Kidney glomerular epithelial cell (primary cell): ENCODE results near the gene PLPPR1.
A peak's percentile ranks its signal among the peaks of the same experiment; 100 is the strongest.
"Not testable (repeated sequence)": the region's sequence is repeated elsewhere in the genome, so short reads cannot be mapped to it uniquely, and the experiment has no call there.

Experiments
- DNase-seq: peaks from one replicate; lab custom pipeline; 2025; lab: John Stamatoyannopoulos, UW

The PLPPR1 gene

GRCh38 chr9:101126556-101126955 is 98.0 kb downstream of the PLPPR1 start:
- DNase-seq, result no peak

GRCh38 chr9:101127369-101127768 is 98.8 kb downstream of the PLPPR1 start:
- not testable (repeated sequence) for DNase-seq

- no peak for DNase-seq
Observed at GRCh38 chr9:101128623-101129022, 100.1 kb downstream of the PLPPR1 start.

GRCh38 chr9:101130054-101130453 is 101.5 kb downstream of the PLPPR1 start:
- no peak for DNase-seq

- no peak for DNase-seq
Observed at GRCh38 chr9:101131326-101131725, 102.8 kb downstream of the PLPPR1 start.

- no peak for DNase-seq
Observed at GRCh38 chr9:101132801-101133200, 104.3 kb downstream of the PLPPR1 start.

GRCh38 chr9:101138509-101138908 is 110.0 kb downstream of the PLPPR1 start:
- no peak for DNase-seq

GRCh38 chr9:101139082-101139481 is 110.6 kb downstream of the PLPPR1 start:
- DNase-seq, result no peak

- no peak for DNase-seq
Observed at GRCh38 chr9:101140764-101141163, 112.2 kb downstream of the PLPPR1 start.

GRCh38 chr9:101146508-101146907 is 118.0 kb downstream of the PLPPR1 start:
- no peak for DNase-seq

- DNase-seq, result no peak
Observed at GRCh38 chr9:101148344-101148743, 119.8 kb downstream of the PLPPR1 start.

- no peak for DNase-seq
Observed at GRCh38 chr9:101158361-101158760, 129.8 kb downstream of the PLPPR1 start.

- no peak for DNase-seq
Observed at GRCh38 chr9:101162231-101162630, 133.7 kb downstream of the PLPPR1 start.

GRCh38 chr9:101165131-101165530 is 136.6 kb downstream of the PLPPR1 start:
- DNase-seq, result no peak

GRCh38 chr9:101167490-101168134 is 139.1 kb downstream of the PLPPR1 start:
- DNase-seq, result peak; percentile 15

- DNase-seq, result no peak
Observed at GRCh38 chr9:101172616-101173015, 144.1 kb downstream of the PLPPR1 start.

- no peak for DNase-seq
Observed at GRCh38 chr9:101173907-101174306, 145.4 kb downstream of the PLPPR1 start.

- no peak for DNase-seq
Observed at GRCh38 chr9:101176384-101176783, 147.9 kb downstream of the PLPPR1 start.

GRCh38 chr9:101184813-101185278 is 156.3 kb downstream of the PLPPR1 start:
- DNase-seq, result no peak

GRCh38 chr9:101191723-101192122 is 163.2 kb downstream of the PLPPR1 start:
- no peak for DNase-seq

GRCh38 chr9:101197026-101197425 is 168.5 kb downstream of the PLPPR1 start:
- DNase-seq, result no peak

- no peak for DNase-seq
Observed at GRCh38 chr9:101200852-101201251, 172.3 kb downstream of the PLPPR1 start.

GRCh38 chr9:101201630-101202029 is 173.1 kb downstream of the PLPPR1 start:
- no peak for DNase-seq

- DNase-seq, result no peak
Observed at GRCh38 chr9:101209670-101210069, 181.1 kb downstream of the PLPPR1 start.
